Right lung (tissue), 5 donors: ENCODE results near the gene RIPOR2. TPM values are rescaled to one million over a fixed set of nuclear protein-coding genes. Genes with fewer than 3 reads are reported as not detected.
A peak's percentile ranks its signal among the peaks of the same experiment; 100 is the strongest.

Experiments
- DNase-seq, 2 donors: peaks; one replicate each; pipeline ENCODE4 v3.0.0-alpha.2; 2013
- polyA plus RNA-seq, 5 donors: library from polyadenylated mRNA; unstranded; fragments of 120-200 nt; gene quantifications; one replicate each; pipeline versions ENCODE4 v1.2.1 to v1.2.3, GENCODE V29; 2013; ENCODE audit warnings: inconsistent platforms in 1 of 5, low replicate concordance in 1 of 5; ENCODE audit not compliant: insufficient read length in 5 of 5, insufficient read depth in 1 of 5

RIPOR2 gene
- polyA plus RNA-seq, 5 donors: 4.6 to 6.7 (median 5.8) TPM

GRCh38 chr6:24818346-24818745 lies 117.4 kb downstream of the RIPOR2 start:
- DNase-seq: no peak

- no peak for DNase-seq
These were observed 126.0 kb downstream of the RIPOR2 start for GRCh38 chr6:24809728-24810127.

GRCh38 chr6:24807584-24807983 lies 128.2 kb downstream of the RIPOR2 start:
- DNase-seq: no peak

GRCh38 chr6:24802271-24803059 lies 133.3 kb downstream of the RIPOR2 start:
- DNase-seq: no peak

GRCh38 chr6:24799541-24799915 lies 136.2 kb downstream of the RIPOR2 start:
- DNase-seq: no peak

GRCh38 chr6:24798740-24799540 lies 136.8 kb downstream of the RIPOR2 start, which contains the start of gene ARMH2:
ARMH2 (minus strand) TSS chr6:24798917; CDS start chr6:24798857, 60 bp downstream.
- DNase-seq: no peak

- no peak for DNase-seq
These were observed 138.1 kb downstream of the RIPOR2 start for GRCh38 chr6:24797596-24798216.

- no peak for DNase-seq
These were observed 139.0 kb downstream of the RIPOR2 start for GRCh38 chr6:24796616-24797290.

GRCh38 chr6:24795106-24795505 lies 140.7 kb downstream of the RIPOR2 start:
- DNase-seq: no peak

- no peak for DNase-seq
These were observed 147.6 kb downstream of the RIPOR2 start for GRCh38 chr6:24788031-24788665.

GRCh38 chr6:24780206-24780605 lies 155.6 kb downstream of the RIPOR2 start:
- no peak for DNase-seq

GRCh38 chr6:24779416-24780016 lies 156.2 kb downstream of the RIPOR2 start:
- no peak for DNase-seq

GRCh38 chr6:24778878-24779277 lies 156.9 kb downstream of the RIPOR2 start:
- DNase-seq: no peak

- DNase-seq: no peak
These were observed 157.6 kb downstream of the RIPOR2 start for GRCh38 chr6:24778121-24778520.

GRCh38 chr6:24777227-24777626 lies 158.5 kb downstream of the RIPOR2 start:
- no peak for DNase-seq

- DNase-seq: no peak
These were observed 160.2 kb downstream of the RIPOR2 start for GRCh38 chr6:24775520-24776058.

- DNase-seq: peak; percentile 94 to 95
These were observed 160.9 kb downstream of the RIPOR2 start, which contains the start of gene GMNN for GRCh38 chr6:24774696-24775519. GMNN (plus strand) TSS chr6:24774937; CDS start chr6:24777247, 2,310 bp downstream.

GRCh38 chr6:24768361-24768760 lies 167.4 kb downstream of the RIPOR2 start:
- no peak for DNase-seq

GRCh38 chr6:24766680-24767462 lies 168.9 kb downstream of the RIPOR2 start:
- no peak for DNase-seq
